ENCODE measurements around the gene VEGFA.

DNA sequence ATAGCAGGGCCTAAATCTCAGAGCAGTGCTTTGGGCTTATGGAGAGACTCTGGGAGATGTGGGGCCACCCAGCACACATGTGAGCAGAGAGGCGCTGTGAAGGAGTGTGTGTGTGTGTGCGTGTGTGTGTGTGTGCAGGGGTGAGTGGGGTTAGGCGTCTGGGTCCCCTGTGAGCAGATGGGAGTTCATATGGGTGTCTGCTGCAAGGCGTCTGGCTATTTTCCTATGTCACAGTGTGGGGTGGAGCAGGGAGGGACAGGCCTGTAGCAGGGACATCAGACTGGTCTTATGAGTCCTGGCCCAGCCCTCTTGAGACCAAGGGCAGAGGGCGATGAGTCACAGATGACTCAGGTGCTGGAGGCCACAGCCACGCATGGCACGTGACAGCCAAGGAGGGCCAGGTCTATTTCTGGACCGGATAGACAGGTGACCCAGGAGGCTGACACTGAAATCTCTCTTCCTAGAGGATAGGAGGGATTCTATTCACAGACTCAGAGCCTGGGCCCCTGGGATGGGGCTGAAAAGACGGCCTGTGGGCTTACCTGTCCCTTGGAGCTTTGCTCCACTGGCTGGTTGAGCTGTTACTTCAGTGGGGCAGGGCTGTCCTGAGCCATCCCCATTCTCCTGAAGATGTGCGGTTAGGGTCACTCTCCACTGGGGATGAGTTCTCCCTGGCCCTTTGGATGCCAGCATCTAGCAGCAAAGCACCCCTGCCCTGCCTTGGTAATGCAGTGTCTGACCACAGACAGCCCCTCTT lies 28.9 kb downstream of the VEGFA start:
- TF ChIP-seq, protein P1, sequence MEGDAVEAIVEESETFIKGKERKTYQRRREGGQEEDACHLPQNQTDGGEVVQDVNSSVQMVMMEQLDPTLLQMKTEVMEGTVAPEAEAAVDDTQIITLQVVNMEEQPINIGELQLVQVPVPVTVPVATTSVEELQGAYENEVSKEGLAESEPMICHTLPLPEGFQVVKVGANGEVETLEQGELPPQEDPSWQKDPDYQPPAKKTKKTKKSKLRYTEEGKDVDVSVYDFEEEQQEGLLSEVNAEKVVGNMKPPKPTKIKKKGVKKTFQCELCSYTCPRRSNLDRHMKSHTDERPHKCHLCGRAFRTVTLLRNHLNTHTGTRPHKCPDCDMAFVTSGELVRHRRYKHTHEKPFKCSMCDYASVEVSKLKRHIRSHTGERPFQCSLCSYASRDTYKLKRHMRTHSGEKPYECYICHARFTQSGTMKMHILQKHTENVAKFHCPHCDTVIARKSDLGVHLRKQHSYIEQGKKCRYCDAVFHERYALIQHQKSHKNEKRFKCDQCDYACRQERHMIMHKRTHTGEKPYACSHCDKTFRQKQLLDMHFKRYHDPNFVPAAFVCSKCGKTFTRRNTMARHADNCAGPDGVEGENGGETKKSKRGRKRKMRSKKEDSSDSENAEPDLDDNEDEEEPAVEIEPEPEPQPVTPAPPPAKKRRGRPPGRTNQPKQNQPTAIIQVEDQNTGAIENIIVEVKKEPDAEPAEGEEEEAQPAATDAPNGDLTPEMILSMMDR (IDR thresholded peaks at IDR 0.05) = no peak
- TF ChIP-seq POLR2A (IDR thresholded peaks at IDR 0.05) (no peak), EP300 (IDR thresholded peaks at IDR 0.05) (no peak)
